ENCODE data around the gene ACADVL.
"Not testable (repeated sequence)": the region's sequence is repeated elsewhere in the genome, so short reads cannot be mapped to it uniquely, and the experiment has no call there.

ACADVL gene

GRCh38 chr17:7179317-7180254 lies 40.2 kb upstream of the ACADVL start, which contains the start of gene ASGR1:
Gene ASGR1 (minus strand): TSS chr17:7179370. CDS start chr17:7178563, 807 bp downstream.
- no peak within 1 kb of the TSS for H3K27ac ChIP-seq

GRCh38 chr17:7182101-7182500 lies 37.6 kb upstream of the ACADVL start:
- not testable (repeated sequence) for H3K36me3 ChIP-seq (replicated peaks); H3K4me3 ChIP-seq (ENCODE audit: low read depth, low read length); DNase-seq; H3K27me3 ChIP-seq (replicated peaks); H3K27ac ChIP-seq
- in situ Hi-C loops (cut with HindIII; ENCODE audit: low pct_ligation_motif_present, low sequenced_read_pairs), result loop anchor here (25.0 kb wide), 1 partner anchor 120 kb away; no protein-coding TSS in a partner anchor

More at GRCh38 chr17:7179317-7180254, 40.2 kb upstream of the ACADVL start, which contains the start of gene ASGR1:
- Histone ChIP-seq H3K27me3 (replicated peaks) (no peaks in the 10 kb centered on the region), H3K36me3 (replicated peaks) (no peaks in the 10 kb centered on the region), H3K4me3 (ENCODE audit: low read depth, low read length) (no peak within 1 kb of the TSS)
- no peak for TF ChIP-seq CTCF (IDR thresholded peaks at IDR 0.05; ENCODE audit: low read depth, low read length, missing control alignments)
- DNase-seq, result no peak
- in situ Hi-C loops (cut with HindIII; ENCODE audit: low pct_ligation_motif_present, low sequenced_read_pairs), result loop anchor here (25.0 kb wide), 1 partner anchor 117 kb away; no protein-coding TSS in a partner anchor

GRCh38 chr17:7183433-7184090 lies 36.2 kb upstream of the ACADVL start:
- H3K36me3 ChIP-seq (replicated peaks), result no peaks in the 10 kb centered on the region
- no peak overlapping the region for H3K27ac ChIP-seq
- no peak for TF ChIP-seq CTCF (IDR thresholded peaks at IDR 0.05; ENCODE audit: low read depth, low read length, missing control alignments)
- in situ Hi-C loops (cut with HindIII; ENCODE audit: low pct_ligation_motif_present, low sequenced_read_pairs), result loop anchor here (25.0 kb wide), 1 partner anchor 121 kb away; no protein-coding TSS in a partner anchor
- no peak overlapping the region for H3K4me3 ChIP-seq (ENCODE audit: low read depth, low read length)
- DNase-seq, result no peak
- no peaks in the 10 kb centered on the region for H3K27me3 ChIP-seq (replicated peaks)

- TF ChIP-seq CTCF (IDR thresholded peaks at IDR 0.05; ENCODE audit: low read depth, low read length, missing control alignments), result no peak
- Histone ChIP-seq H3K27me3 (replicated peaks) (no peaks in the 10 kb centered on the region), H3K36me3 (replicated peaks) (no peaks in the 10 kb centered on the region), H3K27ac (no peak overlapping the region), H3K4me3 (ENCODE audit: low read depth, low read length) (no peak overlapping the region)
- DNase-seq, result no peak
- in situ Hi-C loops (cut with HindIII; ENCODE audit: low pct_ligation_motif_present, low sequenced_read_pairs), result loop anchor here (25.0 kb wide), 1 partner anchor 122 kb away; no protein-coding TSS in a partner anchor
Measured at GRCh38 chr17:7184091-7184488, 35.6 kb upstream of the ACADVL start.

GRCh38 chr17:7184647-7185046 lies 35.1 kb upstream of the ACADVL start:
- no peak overlapping the region for H3K27ac ChIP-seq
- in situ Hi-C loops (cut with HindIII; ENCODE audit: low pct_ligation_motif_present, low sequenced_read_pairs), result loop anchor here (25.0 kb wide), 1 partner anchor 122 kb away; no protein-coding TSS in a partner anchor
- no peaks in the 10 kb centered on the region for H3K27me3 ChIP-seq (replicated peaks)
- no peaks in the 10 kb centered on the region for H3K36me3 ChIP-seq (replicated peaks)
- TF ChIP-seq CTCF (IDR thresholded peaks at IDR 0.05; ENCODE audit: low read depth, low read length, missing control alignments), result no peak
- H3K4me3 ChIP-seq (ENCODE audit: low read depth, low read length), result no peak overlapping the region
- no peak for DNase-seq

- peaks cover 7% of the 10 kb centered on the region for H3K36me3 ChIP-seq (replicated peaks)
- in situ Hi-C loops (cut with HindIII; ENCODE audit: low pct_ligation_motif_present, low sequenced_read_pairs), result loop anchor here (25.0 kb wide), 1 partner anchor 124 kb away; no protein-coding TSS in a partner anchor
- peak; percentile 41 for TF ChIP-seq CTCF (IDR thresholded peaks at IDR 0.05; ENCODE audit: low read depth, low read length, missing control alignments)
- H3K27me3 ChIP-seq (replicated peaks), result no peaks in the 10 kb centered on the region
- DNase-seq, result no peak
- H3K4me3 ChIP-seq (ENCODE audit: low read depth, low read length), result no peak overlapping the region
- H3K27ac ChIP-seq, result no peak overlapping the region
Measured at GRCh38 chr17:7186241-7186640, 33.5 kb upstream of the ACADVL start.

Measured in brain microvascular endothelial cell (primary cell).